ENCODE data around the gene NDUFA8.

Gene NDUFA8

GRCh38 chr9:122155796-122156195 is 3.8 kb downstream of the NDUFA8 start:
- TF ChIP-seq CTCF (conservative IDR thresholded peaks at IDR 0.05; ENCODE audit: low read length) = no peak
- no peak for DNase-seq (ENCODE audit: low read depth)
- H3K4me3 ChIP-seq (ENCODE audit: low read length) = no peak overlapping the region

- no peak for DNase-seq (ENCODE audit: low read depth)
- H3K4me3 ChIP-seq (ENCODE audit: low read length) = no peak overlapping the region
- no peak for TF ChIP-seq CTCF (conservative IDR thresholded peaks at IDR 0.05; ENCODE audit: low read length)
These were observed 8.2 kb downstream of the NDUFA8 start for GRCh38 chr9:122151267-122151828.

GRCh38 chr9:122145592-122145863 is 14.1 kb downstream of the NDUFA8 start:
- no peak for DNase-seq (ENCODE audit: low read depth)
- no peak overlapping the region for H3K4me3 ChIP-seq (ENCODE audit: low read length)
- no peak for TF ChIP-seq CTCF (conservative IDR thresholded peaks at IDR 0.05; ENCODE audit: low read length)

- H3K4me3 ChIP-seq (ENCODE audit: low read length) = no peak overlapping the region
- no peak for DNase-seq (ENCODE audit: low read depth)
- peak; percentile 47 for TF ChIP-seq CTCF (conservative IDR thresholded peaks at IDR 0.05; ENCODE audit: low read length)
These were observed 14.6 kb downstream of the NDUFA8 start for GRCh38 chr9:122144836-122145591.

- no peak for TF ChIP-seq CTCF (conservative IDR thresholded peaks at IDR 0.05; ENCODE audit: low read length)
- no peak overlapping the region for H3K4me3 ChIP-seq (ENCODE audit: low read length)
- DNase-seq (ENCODE audit: low read depth) = no peak
These were observed 15.6 kb downstream of the NDUFA8 start for GRCh38 chr9:122143876-122144405.

- no peak for TF ChIP-seq CTCF (conservative IDR thresholded peaks at IDR 0.05; ENCODE audit: low read length)
- DNase-seq (ENCODE audit: low read depth) = no peak
- no peak overlapping the region for H3K4me3 ChIP-seq (ENCODE audit: low read length)
These were observed 16.3 kb downstream of the NDUFA8 start for GRCh38 chr9:122143296-122143695.

GRCh38 chr9:122141671-122142070 is 17.9 kb downstream of the NDUFA8 start:
- no peak for DNase-seq (ENCODE audit: low read depth)
- no peak overlapping the region for H3K4me3 ChIP-seq (ENCODE audit: low read length)
- no peak for TF ChIP-seq CTCF (conservative IDR thresholded peaks at IDR 0.05; ENCODE audit: low read length)

Data from AG10803 (cell line).